ENCODE measurements around the gene FAM162A. TPM values are rescaled to one million over a fixed set of nuclear protein-coding genes. Genes with fewer than 3 reads are reported as not detected.
"Not testable (repeated sequence)": the region's sequence is repeated elsewhere in the genome, so short reads cannot be mapped to it uniquely, and the experiment has no call there.

The FAM162A gene
- total RNA-seq, 1 experiment from 2014 or later: 83.9 TPM

DNA sequence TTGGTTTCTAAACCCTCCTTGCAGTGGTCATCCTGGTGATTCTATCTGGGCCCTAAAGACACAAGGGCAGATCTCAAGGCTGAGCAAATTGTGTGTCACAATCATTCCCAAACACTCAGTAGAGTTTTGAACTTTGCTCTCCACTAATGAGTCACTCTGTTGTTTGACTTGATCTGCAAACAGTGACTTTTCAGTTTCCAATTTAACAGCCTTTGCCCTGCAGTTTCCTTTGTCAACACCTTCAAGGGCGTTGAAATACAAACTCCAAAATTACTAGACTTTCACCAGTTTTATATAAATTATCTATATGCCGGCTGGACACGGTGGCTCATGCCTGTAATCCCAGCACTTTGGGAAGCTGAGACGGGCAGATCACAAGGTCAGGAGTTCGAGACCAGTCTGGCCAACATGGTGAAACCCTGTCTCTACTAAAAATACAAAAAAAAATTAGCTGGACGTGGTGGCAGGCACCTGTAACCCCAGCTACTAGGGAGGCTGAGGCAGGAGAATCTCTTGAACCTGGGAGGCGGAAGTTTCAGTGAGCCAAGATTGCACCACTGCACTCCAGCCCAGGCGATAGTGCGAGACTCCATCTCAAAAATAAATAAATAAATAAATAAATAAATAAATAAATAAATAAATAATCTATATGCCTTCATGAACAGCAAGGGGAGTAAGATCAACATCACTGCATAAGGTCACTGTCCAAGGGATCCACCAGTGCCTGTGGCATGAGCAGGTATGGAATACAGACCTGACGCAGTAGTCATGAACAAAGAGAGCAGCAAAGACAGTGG lies 18.2 kb upstream of the FAM162A start:
- H3K36me3 Mint-ChIP-seq: peaks cover 44% of the 10 kb centered on the region
- H3K9me3 Mint-ChIP-seq; H3K4me3 Mint-ChIP-seq; POLR2A ChIA-PET; H3K27me3 Mint-ChIP-seq (ENCODE audit: low read depth); DNase-seq (ENCODE audit: low spot score); H3K27ac Mint-ChIP-seq; H3K4me1 Mint-ChIP-seq; ATAC-seq: not testable (repeated sequence)
- CTCF ChIA-PET: interaction anchor here (0.5 to 1.0 kb wide), 2 partner anchors 18 to 773 kb away, joined by 4 read pairs; partner anchors contain the start of gene FAM162A
- peak; percentile 67 for TF ChIP-seq GABPB1 (CRISPR knock-in tag; IDR thresholded peaks at IDR 0.05)

DNA sequence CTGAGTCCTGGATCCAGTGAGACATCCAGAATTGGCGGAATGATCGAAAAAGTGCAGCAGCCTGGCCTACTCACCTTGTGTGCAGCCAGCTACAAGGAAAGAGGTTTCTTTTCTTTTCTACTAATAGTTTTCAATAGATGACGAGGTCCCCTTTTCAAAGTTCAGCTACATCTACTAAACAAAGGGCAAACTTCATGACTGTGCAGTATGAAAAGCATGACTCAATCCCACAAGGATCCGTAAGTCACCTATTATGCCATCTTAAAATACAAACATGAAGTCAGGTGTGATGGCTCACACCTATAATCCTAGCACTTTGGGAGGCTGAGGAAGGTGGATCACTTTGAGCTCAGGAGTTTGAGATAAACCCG lies 17.6 kb upstream of the FAM162A start:
- Mint-ChIP-seq H3K4me3 (no peak overlapping the region), H3K9me3 (no peaks in the 10 kb centered on the region), H3K36me3 (peaks cover 48% of the 10 kb centered on the region), H3K27ac (no peak overlapping the region), H3K27me3 (ENCODE audit: low read depth) (no peaks in the 10 kb centered on the region), H3K4me1 (peaks cover 4% of the 10 kb centered on the region)
- CTCF ChIA-PET: no interaction called here
- ATAC-seq (no peak), DNase-seq (ENCODE audit: low spot score) (no peak)
- POLR2A ChIA-PET: no interaction called here
- TF ChIP-seq SMAD3 (CRISPR knock-in tag; IDR thresholded peaks at IDR 0.05; ENCODE audit: borderline replicate concordance): no peak
- TF ChIP-seq, protein P1, sequence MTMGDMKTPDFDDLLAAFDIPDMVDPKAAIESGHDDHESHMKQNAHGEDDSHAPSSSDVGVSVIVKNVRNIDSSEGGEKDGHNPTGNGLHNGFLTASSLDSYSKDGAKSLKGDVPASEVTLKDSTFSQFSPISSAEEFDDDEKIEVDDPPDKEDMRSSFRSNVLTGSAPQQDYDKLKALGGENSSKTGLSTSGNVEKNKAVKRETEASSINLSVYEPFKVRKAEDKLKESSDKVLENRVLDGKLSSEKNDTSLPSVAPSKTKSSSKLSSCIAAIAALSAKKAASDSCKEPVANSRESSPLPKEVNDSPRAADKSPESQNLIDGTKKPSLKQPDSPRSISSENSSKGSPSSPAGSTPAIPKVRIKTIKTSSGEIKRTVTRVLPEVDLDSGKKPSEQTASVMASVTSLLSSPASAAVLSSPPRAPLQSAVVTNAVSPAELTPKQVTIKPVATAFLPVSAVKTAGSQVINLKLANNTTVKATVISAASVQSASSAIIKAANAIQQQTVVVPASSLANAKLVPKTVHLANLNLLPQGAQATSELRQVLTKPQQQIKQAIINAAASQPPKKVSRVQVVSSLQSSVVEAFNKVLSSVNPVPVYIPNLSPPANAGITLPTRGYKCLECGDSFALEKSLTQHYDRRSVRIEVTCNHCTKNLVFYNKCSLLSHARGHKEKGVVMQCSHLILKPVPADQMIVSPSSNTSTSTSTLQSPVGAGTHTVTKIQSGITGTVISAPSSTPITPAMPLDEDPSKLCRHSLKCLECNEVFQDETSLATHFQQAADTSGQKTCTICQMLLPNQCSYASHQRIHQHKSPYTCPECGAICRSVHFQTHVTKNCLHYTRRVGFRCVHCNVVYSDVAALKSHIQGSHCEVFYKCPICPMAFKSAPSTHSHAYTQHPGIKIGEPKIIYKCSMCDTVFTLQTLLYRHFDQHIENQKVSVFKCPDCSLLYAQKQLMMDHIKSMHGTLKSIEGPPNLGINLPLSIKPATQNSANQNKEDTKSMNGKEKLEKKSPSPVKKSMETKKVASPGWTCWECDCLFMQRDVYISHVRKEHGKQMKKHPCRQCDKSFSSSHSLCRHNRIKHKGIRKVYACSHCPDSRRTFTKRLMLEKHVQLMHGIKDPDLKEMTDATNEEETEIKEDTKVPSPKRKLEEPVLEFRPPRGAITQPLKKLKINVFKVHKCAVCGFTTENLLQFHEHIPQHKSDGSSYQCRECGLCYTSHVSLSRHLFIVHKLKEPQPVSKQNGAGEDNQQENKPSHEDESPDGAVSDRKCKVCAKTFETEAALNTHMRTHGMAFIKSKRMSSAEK (CRISPR knock-in tag; IDR thresholded peaks at IDR 0.05; ENCODE audit: borderline replicate concordance): no peak
- TF ChIP-seq, protein P2, sequence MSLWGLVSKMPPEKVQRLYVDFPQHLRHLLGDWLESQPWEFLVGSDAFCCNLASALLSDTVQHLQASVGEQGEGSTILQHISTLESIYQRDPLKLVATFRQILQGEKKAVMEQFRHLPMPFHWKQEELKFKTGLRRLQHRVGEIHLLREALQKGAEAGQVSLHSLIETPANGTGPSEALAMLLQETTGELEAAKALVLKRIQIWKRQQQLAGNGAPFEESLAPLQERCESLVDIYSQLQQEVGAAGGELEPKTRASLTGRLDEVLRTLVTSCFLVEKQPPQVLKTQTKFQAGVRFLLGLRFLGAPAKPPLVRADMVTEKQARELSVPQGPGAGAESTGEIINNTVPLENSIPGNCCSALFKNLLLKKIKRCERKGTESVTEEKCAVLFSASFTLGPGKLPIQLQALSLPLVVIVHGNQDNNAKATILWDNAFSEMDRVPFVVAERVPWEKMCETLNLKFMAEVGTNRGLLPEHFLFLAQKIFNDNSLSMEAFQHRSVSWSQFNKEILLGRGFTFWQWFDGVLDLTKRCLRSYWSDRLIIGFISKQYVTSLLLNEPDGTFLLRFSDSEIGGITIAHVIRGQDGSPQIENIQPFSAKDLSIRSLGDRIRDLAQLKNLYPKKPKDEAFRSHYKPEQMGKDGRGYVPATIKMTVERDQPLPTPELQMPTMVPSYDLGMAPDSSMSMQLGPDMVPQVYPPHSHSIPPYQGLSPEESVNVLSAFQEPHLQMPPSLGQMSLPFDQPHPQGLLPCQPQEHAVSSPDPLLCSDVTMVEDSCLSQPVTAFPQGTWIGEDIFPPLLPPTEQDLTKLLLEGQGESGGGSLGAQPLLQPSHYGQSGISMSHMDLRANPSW (CRISPR knock-in tag; conservative IDR thresholded peaks at IDR 0.05; ENCODE audit: low read depth): no peak
- no peak for TF ChIP-seq ZNF263 (CRISPR knock-in tag; IDR thresholded peaks at IDR 0.05; ENCODE audit: low read depth)
- no peak for TF ChIP-seq FOXJ3 (CRISPR knock-in tag; IDR thresholded peaks at IDR 0.05; ENCODE audit: borderline replicate concordance)
- TF ChIP-seq, protein P3, sequence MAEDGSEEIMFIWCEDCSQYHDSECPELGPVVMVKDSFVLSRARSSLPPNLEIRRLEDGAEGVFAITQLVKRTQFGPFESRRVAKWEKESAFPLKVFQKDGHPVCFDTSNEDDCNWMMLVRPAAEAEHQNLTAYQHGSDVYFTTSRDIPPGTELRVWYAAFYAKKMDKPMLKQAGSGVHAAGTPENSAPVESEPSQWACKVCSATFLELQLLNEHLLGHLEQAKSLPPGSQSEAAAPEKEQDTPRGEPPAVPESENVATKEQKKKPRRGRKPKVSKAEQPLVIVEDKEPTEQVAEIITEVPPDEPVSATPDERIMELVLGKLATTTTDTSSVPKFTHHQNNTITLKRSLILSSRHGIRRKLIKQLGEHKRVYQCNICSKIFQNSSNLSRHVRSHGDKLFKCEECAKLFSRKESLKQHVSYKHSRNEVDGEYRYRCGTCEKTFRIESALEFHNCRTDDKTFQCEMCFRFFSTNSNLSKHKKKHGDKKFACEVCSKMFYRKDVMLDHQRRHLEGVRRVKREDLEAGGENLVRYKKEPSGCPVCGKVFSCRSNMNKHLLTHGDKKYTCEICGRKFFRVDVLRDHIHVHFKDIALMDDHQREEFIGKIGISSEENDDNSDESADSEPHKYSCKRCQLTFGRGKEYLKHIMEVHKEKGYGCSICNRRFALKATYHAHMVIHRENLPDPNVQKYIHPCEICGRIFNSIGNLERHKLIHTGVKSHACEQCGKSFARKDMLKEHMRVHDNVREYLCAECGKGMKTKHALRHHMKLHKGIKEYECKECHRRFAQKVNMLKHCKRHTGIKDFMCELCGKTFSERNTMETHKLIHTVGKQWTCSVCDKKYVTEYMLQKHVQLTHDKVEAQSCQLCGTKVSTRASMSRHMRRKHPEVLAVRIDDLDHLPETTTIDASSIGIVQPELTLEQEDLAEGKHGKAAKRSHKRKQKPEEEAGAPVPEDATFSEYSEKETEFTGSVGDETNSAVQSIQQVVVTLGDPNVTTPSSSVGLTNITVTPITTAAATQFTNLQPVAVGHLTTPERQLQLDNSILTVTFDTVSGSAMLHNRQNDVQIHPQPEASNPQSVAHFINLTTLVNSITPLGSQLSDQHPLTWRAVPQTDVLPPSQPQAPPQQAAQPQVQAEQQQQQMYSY (CRISPR knock-in tag; IDR thresholded peaks at IDR 0.05): no peak
- no peak for TF ChIP-seq MYBL2 (CRISPR knock-in tag; IDR thresholded peaks at IDR 0.05)
- TF ChIP-seq, protein P4, sequence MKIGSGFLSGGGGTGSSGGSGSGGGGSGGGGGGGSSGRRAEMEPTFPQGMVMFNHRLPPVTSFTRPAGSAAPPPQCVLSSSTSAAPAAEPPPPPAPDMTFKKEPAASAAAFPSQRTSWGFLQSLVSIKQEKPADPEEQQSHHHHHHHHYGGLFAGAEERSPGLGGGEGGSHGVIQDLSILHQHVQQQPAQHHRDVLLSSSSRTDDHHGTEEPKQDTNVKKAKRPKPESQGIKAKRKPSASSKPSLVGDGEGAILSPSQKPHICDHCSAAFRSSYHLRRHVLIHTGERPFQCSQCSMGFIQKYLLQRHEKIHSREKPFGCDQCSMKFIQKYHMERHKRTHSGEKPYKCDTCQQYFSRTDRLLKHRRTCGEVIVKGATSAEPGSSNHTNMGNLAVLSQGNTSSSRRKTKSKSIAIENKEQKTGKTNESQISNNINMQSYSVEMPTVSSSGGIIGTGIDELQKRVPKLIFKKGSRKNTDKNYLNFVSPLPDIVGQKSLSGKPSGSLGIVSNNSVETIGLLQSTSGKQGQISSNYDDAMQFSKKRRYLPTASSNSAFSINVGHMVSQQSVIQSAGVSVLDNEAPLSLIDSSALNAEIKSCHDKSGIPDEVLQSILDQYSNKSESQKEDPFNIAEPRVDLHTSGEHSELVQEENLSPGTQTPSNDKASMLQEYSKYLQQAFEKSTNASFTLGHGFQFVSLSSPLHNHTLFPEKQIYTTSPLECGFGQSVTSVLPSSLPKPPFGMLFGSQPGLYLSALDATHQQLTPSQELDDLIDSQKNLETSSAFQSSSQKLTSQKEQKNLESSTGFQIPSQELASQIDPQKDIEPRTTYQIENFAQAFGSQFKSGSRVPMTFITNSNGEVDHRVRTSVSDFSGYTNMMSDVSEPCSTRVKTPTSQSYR (CRISPR knock-in tag; IDR thresholded peaks at IDR 0.05): no peak
- no peak for TF ChIP-seq IRF2 (CRISPR knock-in tag; IDR thresholded peaks at IDR 0.05; ENCODE audit: borderline replicate concordance, low read depth)
- no peak for TF ChIP-seq NR1H2 (CRISPR knock-in tag; IDR thresholded peaks at IDR 0.05)
- TF ChIP-seq FOXP1 (CRISPR knock-in tag; IDR thresholded peaks at IDR 0.05; ENCODE audit: borderline replicate concordance): no peak
- no peak for TF ChIP-seq ZNF232 (CRISPR knock-in tag; IDR thresholded peaks at IDR 0.05)
- TF ChIP-seq, protein P5, sequence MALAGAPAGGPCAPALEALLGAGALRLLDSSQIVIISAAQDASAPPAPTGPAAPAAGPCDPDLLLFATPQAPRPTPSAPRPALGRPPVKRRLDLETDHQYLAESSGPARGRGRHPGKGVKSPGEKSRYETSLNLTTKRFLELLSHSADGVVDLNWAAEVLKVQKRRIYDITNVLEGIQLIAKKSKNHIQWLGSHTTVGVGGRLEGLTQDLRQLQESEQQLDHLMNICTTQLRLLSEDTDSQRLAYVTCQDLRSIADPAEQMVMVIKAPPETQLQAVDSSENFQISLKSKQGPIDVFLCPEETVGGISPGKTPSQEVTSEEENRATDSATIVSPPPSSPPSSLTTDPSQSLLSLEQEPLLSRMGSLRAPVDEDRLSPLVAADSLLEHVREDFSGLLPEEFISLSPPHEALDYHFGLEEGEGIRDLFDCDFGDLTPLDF (CRISPR knock-in tag; IDR thresholded peaks at IDR 0.05): no peak

Measured in WTC11 (cell line).